ENCODE results near the gene CHTF18. TPM values are rescaled to one million over a fixed set of nuclear protein-coding genes. Genes with fewer than 3 reads are reported as not detected.

CHTF18 gene
- polyA plus RNA-seq, 10 donors: 9.3 to 20.5 (median 14.5) TPM

- DNase-seq: no peak
These were observed 56.4 kb downstream of the CHTF18 start for GRCh38 chr16:844638-845350.

- DNase-seq: no peak
These were observed 56.9 kb downstream of the CHTF18 start for GRCh38 chr16:845351-845745.

- DNase-seq: no peak
These were observed 58.7 kb downstream of the CHTF18 start for GRCh38 chr16:847151-847550.

Other genes starting within 250 kb of the CHTF18 start
- gene PRR35, start 228.2 kb upstream of the CHTF18 start, polyA plus RNA-seq (ENCODE audit: insufficient read length in 10 of 10): under 1 TPM in 5 of 10 donors, not detected in 5; 0.09 to 0.25 (median 0.12) TPM
- gene NHLRC4, start 221.6 kb upstream of the CHTF18 start, polyA plus RNA-seq (ENCODE audit: insufficient read length in 10 of 10): 1 to 10 TPM in 5 of 10 donors, under 1 TPM in 5; 0.77 to 1.5 (median 0.98) TPM
- 10 to 100 TPM; 12.5 to 25.3 (median 16.8) TPM for gene PIGQ, start 218.7 kb upstream of the CHTF18 start, polyA plus RNA-seq (ENCODE audit: insufficient read length in 10 of 10)
- gene RAB40C, start 198.6 kb upstream of the CHTF18 start, polyA plus RNA-seq (ENCODE audit: insufficient read length in 10 of 10): 10 to 100 TPM in 8 of 10 donors, 1 to 10 TPM in 2; 8.9 to 15.7 (median 10.8) TPM
- under 1 TPM; 0.18 to 0.79 (median 0.40) TPM for gene WFIKKN1, start 157.6 kb upstream of the CHTF18 start, polyA plus RNA-seq (ENCODE audit: insufficient read length in 10 of 10)
- 10 to 100 TPM; 28.0 to 61.3 (median 40.0) TPM for gene METTL26, start 152.3 kb upstream of the CHTF18 start, polyA plus RNA-seq (ENCODE audit: insufficient read length in 10 of 10)
- gene MCRIP2, start 146.8 kb upstream of the CHTF18 start, polyA plus RNA-seq (ENCODE audit: insufficient read length in 10 of 10): 10 to 100 TPM in 4 of 10 donors, 1 to 10 TPM in 6; 8.0 to 12.5 (median 9.8) TPM
- 10 to 100 TPM; 10.7 to 26.2 (median 17.5) TPM for gene WDR90, start 139.3 kb upstream of the CHTF18 start, polyA plus RNA-seq (ENCODE audit: insufficient read length in 10 of 10)
- 10 to 100 TPM; 34.3 to 74.1 (median 54.4) TPM for gene RHOT2, start 120.5 kb upstream of the CHTF18 start, polyA plus RNA-seq (ENCODE audit: insufficient read length in 10 of 10)
- 1 to 10 TPM in 8 of 10 donors, under 1 TPM in 2; 0.85 to 1.8 (median 1.2) TPM for gene RHBDL1, start 112.9 kb upstream of the CHTF18 start, polyA plus RNA-seq (ENCODE audit: insufficient read length in 10 of 10)
- 100 to 1,000 TPM in 4 of 10 donors, 10 to 100 TPM in 6; 73.3 to 119 (median 98.5) TPM for gene STUB1, start 108.2 kb upstream of the CHTF18 start, polyA plus RNA-seq (ENCODE audit: insufficient read length in 10 of 10)
- 10 to 100 TPM; 23.1 to 41.3 (median 29.5) TPM for gene JMJD8, start 104.3 kb upstream of the CHTF18 start, polyA plus RNA-seq (ENCODE audit: insufficient read length in 10 of 10)
- 1 to 10 TPM; 5.0 to 8.6 (median 7.1) TPM for gene WDR24, start 98.2 kb upstream of the CHTF18 start, polyA plus RNA-seq (ENCODE audit: insufficient read length in 10 of 10)
- gene FBXL16, start 82.8 kb upstream of the CHTF18 start, polyA plus RNA-seq (ENCODE audit: insufficient read length in 10 of 10): 1 to 10 TPM in 2 of 10 donors, under 1 TPM in 8; 0.22 to 1.1 (median 0.44) TPM
- gene METRN, start 73.5 kb upstream of the CHTF18 start, polyA plus RNA-seq (ENCODE audit: insufficient read length in 10 of 10): 10 to 100 TPM; 18.5 to 34.8 (median 27.3) TPM
- gene ANTKMT, start 67.5 kb upstream of the CHTF18 start, polyA plus RNA-seq (ENCODE audit: insufficient read length in 10 of 10): 10 to 100 TPM in 6 of 10 donors, 1 to 10 TPM in 4; 6.4 to 18.5 (median 12.9) TPM
- gene CCDC78, start 62.2 kb upstream of the CHTF18 start, polyA plus RNA-seq (ENCODE audit: insufficient read length in 10 of 10): 1 to 10 TPM in 4 of 10 donors, under 1 TPM in 6; 0.59 to 2.1 (median 0.96) TPM
- 1 to 10 TPM; 1.3 to 6.8 (median 2.0) TPM for gene HAGHL, start 61.5 kb upstream of the CHTF18 start, polyA plus RNA-seq (ENCODE audit: insufficient read length in 10 of 10)
- gene CIAO3, start 47.6 kb upstream of the CHTF18 start, polyA plus RNA-seq (ENCODE audit: insufficient read length in 10 of 10): 10 to 100 TPM; 11.4 to 17.5 (median 15.0) TPM
- 1 to 10 TPM in 2 of 10 donors, under 1 TPM in 8; 0.28 to 3.8 (median 0.55) TPM for gene MSLN, start 27.9 kb upstream of the CHTF18 start, polyA plus RNA-seq (ENCODE audit: insufficient read length in 10 of 10)
- gene RPUSD1, start 239 bp upstream of the CHTF18 start, polyA plus RNA-seq (ENCODE audit: insufficient read length in 10 of 10): 10 to 100 TPM in 2 of 10 donors, 1 to 10 TPM in 8; 6.8 to 13.7 (median 9.0) TPM
- under 1 TPM in 1 of 10 donors, not detected in 9; 0.16 TPM for gene GNG13, start 12.1 kb downstream of the CHTF18 start, polyA plus RNA-seq (ENCODE audit: insufficient read length in 10 of 10)
- 10 to 100 TPM in 6 of 10 donors, 1 to 10 TPM in 4; 7.7 to 13.5 (median 10.4) TPM for gene LMF1, start 182.4 kb downstream of the CHTF18 start, polyA plus RNA-seq (ENCODE audit: insufficient read length in 10 of 10)
- 10 to 100 TPM; 29.4 to 38.0 (median 31.9) TPM for gene SOX8, start 193.2 kb downstream of the CHTF18 start, polyA plus RNA-seq (ENCODE audit: insufficient read length in 10 of 10)